ENCODE results near the gene FAM83G. TPM values are rescaled to one million over a fixed set of nuclear protein-coding genes. Genes with fewer than 3 reads are reported as not detected.
"Not testable (repeated sequence)": the region's sequence is repeated elsewhere in the genome, so short reads cannot be mapped to it uniquely, and the experiment has no call there.

Gene FAM83G
- total RNA-seq, 1 donor from 2014 or later, result 11.2 TPM

GRCh38 chr17:18959071-18959844, 45.3 kb downstream of the FAM83G start:
- no peaks in the 10 kb centered on the region for H3K36me3 ChIP-seq
- DNase-seq (ENCODE audit: low spot score in 2 of 2), result no peak
- H3K4me3 ChIP-seq, result no peak overlapping the region
- no peaks in the 10 kb centered on the region for H3K9me3 ChIP-seq
- no peaks in the 10 kb centered on the region for H3K4me1 ChIP-seq
- no peak for TF ChIP-seq CTCF (IDR thresholded peaks at IDR 0.05)
- intact Hi-C loops (cut with DNase I), result no loop called here
- no peak overlapping the region for H3K27ac ChIP-seq
- no peaks in the 10 kb centered on the region for H3K27me3 ChIP-seq

DNA sequence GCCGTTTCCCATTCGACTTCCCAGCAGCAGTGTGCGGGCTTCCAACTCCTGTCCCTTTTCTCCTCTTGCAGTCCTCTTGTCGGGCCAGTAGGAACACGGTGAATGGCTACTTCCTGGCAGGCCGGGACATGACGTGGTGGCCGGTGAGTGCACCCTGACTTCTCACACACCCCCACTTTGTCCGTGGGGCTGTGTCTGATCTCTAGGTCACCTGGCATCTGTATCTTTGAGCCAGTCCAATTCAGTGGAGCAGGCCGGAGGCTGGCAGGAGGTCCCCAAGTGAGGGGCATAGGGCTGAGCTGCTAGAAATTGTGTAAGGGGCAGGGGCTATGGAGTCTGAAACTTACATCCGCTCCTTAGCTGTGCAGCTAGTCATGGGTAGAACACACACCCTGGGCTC, 46.0 kb downstream of the FAM83G start:
- Histone ChIP-seq H3K27me3 (no peaks in the 10 kb centered on the region), H3K9me3 (no peaks in the 10 kb centered on the region), H3K4me1 (no peaks in the 10 kb centered on the region), H3K4me3 (no peak overlapping the region), H3K36me3 (no peaks in the 10 kb centered on the region), H3K27ac (no peak overlapping the region)
- no peak for DNase-seq (ENCODE audit: low spot score in 2 of 2)
- TF ChIP-seq CTCF (IDR thresholded peaks at IDR 0.05), result no peak
- intact Hi-C loops (cut with DNase I), result no loop called here

GRCh38 chr17:18957831-18958230, 46.7 kb downstream of the FAM83G start:
- intact Hi-C loops (cut with DNase I), result no loop called here
- Histone ChIP-seq H3K27ac (no peak overlapping the region), H3K4me1 (no peaks in the 10 kb centered on the region), H3K9me3 (no peaks in the 10 kb centered on the region), H3K27me3 (no peaks in the 10 kb centered on the region), H3K4me3 (no peak overlapping the region), H3K36me3 (no peaks in the 10 kb centered on the region)
- no peak for DNase-seq (ENCODE audit: low spot score in 2 of 2)
- TF ChIP-seq CTCF (IDR thresholded peaks at IDR 0.05), result no peak

DNA sequence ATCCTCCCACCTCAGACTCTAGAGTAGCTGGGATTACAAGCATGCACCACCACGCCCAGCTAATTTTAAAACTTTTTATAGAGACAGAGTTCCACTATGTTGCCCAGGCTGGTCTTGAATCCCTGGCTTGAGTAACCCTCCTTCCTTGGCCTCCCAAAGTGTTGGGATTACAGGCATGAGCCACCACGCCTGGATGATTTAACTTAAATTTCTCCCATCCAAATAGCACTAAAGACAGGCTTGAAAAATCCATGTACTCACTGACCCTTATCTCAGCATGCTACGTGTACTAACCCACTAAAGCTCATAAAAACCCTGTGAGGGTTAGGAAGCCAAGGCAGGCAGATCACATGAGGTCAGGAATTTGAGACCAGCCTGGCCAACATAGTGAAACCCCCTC, 48.0 kb downstream of the FAM83G start:
- no peak for DNase-seq (ENCODE audit: low spot score in 2 of 2)
- Histone ChIP-seq H3K4me3 (no peak overlapping the region), H3K36me3 (no peaks in the 10 kb centered on the region), H3K27me3 (no peaks in the 10 kb centered on the region), H3K27ac (no peak overlapping the region), H3K4me1 (no peaks in the 10 kb centered on the region), H3K9me3 (no peaks in the 10 kb centered on the region)
- intact Hi-C loops (cut with DNase I), result no loop called here
- TF ChIP-seq CTCF (IDR thresholded peaks at IDR 0.05), result no peak

- H3K9me3 ChIP-seq; intact Hi-C loops (cut with DNase I); DNase-seq (ENCODE audit: low spot score in 2 of 2); H3K27me3 ChIP-seq; H3K4me3 ChIP-seq; H3K27ac ChIP-seq; H3K36me3 ChIP-seq; H3K4me1 ChIP-seq: not testable (repeated sequence)
Measured at GRCh38 chr17:18956021-18956420, 48.5 kb downstream of the FAM83G start.

GRCh38 chr17:18955009-18955408, 49.6 kb downstream of the FAM83G start:
- Histone ChIP-seq H3K4me1 (no peaks in the 10 kb centered on the region), H3K27ac (no peak overlapping the region), H3K9me3 (no peaks in the 10 kb centered on the region), H3K36me3 (no peaks in the 10 kb centered on the region), H3K4me3 (no peak overlapping the region), H3K27me3 (no peaks in the 10 kb centered on the region)
- no peak for DNase-seq (ENCODE audit: low spot score in 2 of 2)
- no peak for TF ChIP-seq CTCF (IDR thresholded peaks at IDR 0.05)
- intact Hi-C loops (cut with DNase I), result no loop called here

Measured in ascending aorta (tissue), 2 donors.